ENCODE data around the gene DUSP21.
"Not testable (repeated sequence)": the region's sequence is repeated elsewhere in the genome, so short reads cannot be mapped to it uniquely, and the experiment has no call there.

The DUSP21 gene

GRCh38 chrX:44876086-44876485 is 32.3 kb downstream of the DUSP21 start:
- no peak for DNase-seq (ENCODE audit: low spot score)

GRCh38 chrX:44876767-44877166 is 32.9 kb downstream of the DUSP21 start:
- no peak for DNase-seq (ENCODE audit: low spot score)

GRCh38 chrX:44878780-44879179 is 35.0 kb downstream of the DUSP21 start:
- DNase-seq (ENCODE audit: low spot score), result no peak

- DNase-seq (ENCODE audit: low spot score), result no peak
Measured at GRCh38 chrX:44881549-44881948, 37.7 kb downstream of the DUSP21 start.

GRCh38 chrX:44882635-44883034 is 38.8 kb downstream of the DUSP21 start:
- no peak for DNase-seq (ENCODE audit: low spot score)

GRCh38 chrX:44884944-44885343 is 41.1 kb downstream of the DUSP21 start:
- no peak for DNase-seq (ENCODE audit: low spot score)

- no peak for DNase-seq (ENCODE audit: low spot score)
Measured at GRCh38 chrX:44889824-44890223, 46.0 kb downstream of the DUSP21 start.

- no peak for DNase-seq (ENCODE audit: low spot score)
Measured at GRCh38 chrX:44890247-44890646, 46.4 kb downstream of the DUSP21 start.

GRCh38 chrX:44890687-44891086 is 46.9 kb downstream of the DUSP21 start:
- DNase-seq (ENCODE audit: low spot score), result not testable (repeated sequence)

GRCh38 chrX:44891642-44892041 is 47.8 kb downstream of the DUSP21 start:
- no peak for DNase-seq (ENCODE audit: low spot score)

Data from ecto neural progenitor cell (in vitro differentiated cells).